ENCODE results near the gene CDA. TPM values are rescaled to one million over a fixed set of nuclear protein-coding genes. Genes with fewer than 3 reads are reported as not detected.

Gene CDA
- total RNA-seq, 1 donor from 2014 or later: 16.0 TPM

DNA sequence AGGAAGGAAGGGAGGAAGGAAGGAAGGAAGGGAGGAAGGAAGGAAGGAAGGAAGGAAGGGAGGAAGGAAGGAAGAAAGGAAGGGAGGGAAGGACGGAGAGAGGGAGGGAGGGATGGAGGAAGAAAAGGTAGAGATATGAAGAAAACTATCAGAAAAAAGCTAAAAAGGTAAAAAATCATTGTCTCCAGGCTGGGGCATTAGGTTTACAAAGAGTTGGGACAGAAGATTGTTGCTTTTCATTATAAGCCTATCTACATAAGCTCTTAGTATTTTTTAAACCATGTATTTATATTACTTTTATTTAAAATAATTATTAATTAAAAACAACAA, 37.2 kb downstream of the CDA start:
- intact Hi-C loops (cut with DNase I): no loop called here
- no peak for DNase-seq (ENCODE audit: extremely low spot score in 2 of 2)
- Histone ChIP-seq H3K9me3 (no peaks in the 10 kb centered on the region), H3K36me3 (no peaks in the 10 kb centered on the region), H3K4me3 (no peak overlapping the region), H3K27ac (no peak overlapping the region), H3K4me1 (no peaks in the 10 kb centered on the region), H3K27me3 (no peaks in the 10 kb centered on the region)
- no peak for TF ChIP-seq POLR2AphosphoS5 (IDR thresholded peaks at IDR 0.05; ENCODE audit: insufficient read depth in 1 of 2, low read depth in 1 of 2)
- no peak for TF ChIP-seq POLR2A (IDR thresholded peaks at IDR 0.05)
- TF ChIP-seq, protein P1, sequence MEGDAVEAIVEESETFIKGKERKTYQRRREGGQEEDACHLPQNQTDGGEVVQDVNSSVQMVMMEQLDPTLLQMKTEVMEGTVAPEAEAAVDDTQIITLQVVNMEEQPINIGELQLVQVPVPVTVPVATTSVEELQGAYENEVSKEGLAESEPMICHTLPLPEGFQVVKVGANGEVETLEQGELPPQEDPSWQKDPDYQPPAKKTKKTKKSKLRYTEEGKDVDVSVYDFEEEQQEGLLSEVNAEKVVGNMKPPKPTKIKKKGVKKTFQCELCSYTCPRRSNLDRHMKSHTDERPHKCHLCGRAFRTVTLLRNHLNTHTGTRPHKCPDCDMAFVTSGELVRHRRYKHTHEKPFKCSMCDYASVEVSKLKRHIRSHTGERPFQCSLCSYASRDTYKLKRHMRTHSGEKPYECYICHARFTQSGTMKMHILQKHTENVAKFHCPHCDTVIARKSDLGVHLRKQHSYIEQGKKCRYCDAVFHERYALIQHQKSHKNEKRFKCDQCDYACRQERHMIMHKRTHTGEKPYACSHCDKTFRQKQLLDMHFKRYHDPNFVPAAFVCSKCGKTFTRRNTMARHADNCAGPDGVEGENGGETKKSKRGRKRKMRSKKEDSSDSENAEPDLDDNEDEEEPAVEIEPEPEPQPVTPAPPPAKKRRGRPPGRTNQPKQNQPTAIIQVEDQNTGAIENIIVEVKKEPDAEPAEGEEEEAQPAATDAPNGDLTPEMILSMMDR (IDR thresholded peaks at IDR 0.05): no peak

GRCh38 chr1:20626524-20626923, 37.6 kb downstream of the CDA start:
- intact Hi-C loops (cut with DNase I): no loop called here
- no peaks in the 10 kb centered on the region for H3K9me3 ChIP-seq
- H3K27me3 ChIP-seq: no peaks in the 10 kb centered on the region
- TF ChIP-seq POLR2AphosphoS5 (IDR thresholded peaks at IDR 0.05; ENCODE audit: insufficient read depth in 1 of 2, low read depth in 1 of 2) (no peak), POLR2A (IDR thresholded peaks at IDR 0.05) (no peak)
- TF ChIP-seq, protein P1 (IDR thresholded peaks at IDR 0.05): no peak
- no peak overlapping the region for H3K27ac ChIP-seq
- no peak overlapping the region for H3K4me3 ChIP-seq
- no peaks in the 10 kb centered on the region for H3K36me3 ChIP-seq
- DNase-seq (ENCODE audit: extremely low spot score in 2 of 2): no peak
- no peaks in the 10 kb centered on the region for H3K4me1 ChIP-seq

DNA sequence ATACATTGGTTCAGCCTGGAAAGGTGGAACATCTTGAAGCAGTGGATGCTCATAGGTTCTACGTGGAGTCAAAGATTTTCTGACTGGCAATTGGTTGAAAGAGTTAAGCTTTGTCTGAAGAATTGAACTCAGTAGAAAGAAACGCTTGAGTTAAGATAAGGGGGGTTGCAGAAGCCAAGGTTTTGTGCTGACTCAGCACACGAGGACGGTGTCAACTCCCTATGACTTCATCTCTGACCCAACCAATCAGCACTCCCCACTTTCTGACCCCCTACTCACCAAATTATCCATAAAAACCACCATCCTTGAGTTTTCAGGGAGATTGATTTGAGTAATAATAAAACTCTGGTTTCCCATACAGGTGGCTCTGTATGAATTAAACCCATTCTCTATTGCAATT, 41.8 kb downstream of the CDA start:
- no peak for TF ChIP-seq POLR2AphosphoS5 (IDR thresholded peaks at IDR 0.05; ENCODE audit: insufficient read depth in 1 of 2, low read depth in 1 of 2)
- no peak for TF ChIP-seq POLR2A (IDR thresholded peaks at IDR 0.05)
- TF ChIP-seq, protein P1 (IDR thresholded peaks at IDR 0.05): no peak

GRCh38 chr1:20632386-20632785, 43.5 kb downstream of the CDA start:
- TF ChIP-seq POLR2AphosphoS5 (IDR thresholded peaks at IDR 0.05; ENCODE audit: insufficient read depth in 1 of 2, low read depth in 1 of 2) (no peak), POLR2A (IDR thresholded peaks at IDR 0.05) (no peak)
- TF ChIP-seq, protein P1 (IDR thresholded peaks at IDR 0.05): no peak
- no peak overlapping the region for H3K4me3 ChIP-seq
- DNase-seq (ENCODE audit: extremely low spot score in 2 of 2): no peak
- H3K36me3 ChIP-seq: no peaks in the 10 kb centered on the region
- intact Hi-C loops (cut with DNase I): no loop called here
- no peaks in the 10 kb centered on the region for H3K27me3 ChIP-seq
- no peak overlapping the region for H3K27ac ChIP-seq
- H3K9me3 ChIP-seq: no peaks in the 10 kb centered on the region
- H3K4me1 ChIP-seq: peaks cover 19% of the 10 kb centered on the region

More for the DNA sequence above, 41.8 kb downstream of the CDA start:
- H3K4me3 ChIP-seq: no peak overlapping the region
- intact Hi-C loops (cut with DNase I): no loop called here
- H3K27ac ChIP-seq: no peak overlapping the region
- no peak for DNase-seq (ENCODE audit: extremely low spot score in 2 of 2)
- H3K36me3 ChIP-seq: no peaks in the 10 kb centered on the region
- no peaks in the 10 kb centered on the region for H3K27me3 ChIP-seq
- peaks cover 17% of the 10 kb centered on the region for H3K4me1 ChIP-seq
- H3K9me3 ChIP-seq: no peaks in the 10 kb centered on the region

DNA sequence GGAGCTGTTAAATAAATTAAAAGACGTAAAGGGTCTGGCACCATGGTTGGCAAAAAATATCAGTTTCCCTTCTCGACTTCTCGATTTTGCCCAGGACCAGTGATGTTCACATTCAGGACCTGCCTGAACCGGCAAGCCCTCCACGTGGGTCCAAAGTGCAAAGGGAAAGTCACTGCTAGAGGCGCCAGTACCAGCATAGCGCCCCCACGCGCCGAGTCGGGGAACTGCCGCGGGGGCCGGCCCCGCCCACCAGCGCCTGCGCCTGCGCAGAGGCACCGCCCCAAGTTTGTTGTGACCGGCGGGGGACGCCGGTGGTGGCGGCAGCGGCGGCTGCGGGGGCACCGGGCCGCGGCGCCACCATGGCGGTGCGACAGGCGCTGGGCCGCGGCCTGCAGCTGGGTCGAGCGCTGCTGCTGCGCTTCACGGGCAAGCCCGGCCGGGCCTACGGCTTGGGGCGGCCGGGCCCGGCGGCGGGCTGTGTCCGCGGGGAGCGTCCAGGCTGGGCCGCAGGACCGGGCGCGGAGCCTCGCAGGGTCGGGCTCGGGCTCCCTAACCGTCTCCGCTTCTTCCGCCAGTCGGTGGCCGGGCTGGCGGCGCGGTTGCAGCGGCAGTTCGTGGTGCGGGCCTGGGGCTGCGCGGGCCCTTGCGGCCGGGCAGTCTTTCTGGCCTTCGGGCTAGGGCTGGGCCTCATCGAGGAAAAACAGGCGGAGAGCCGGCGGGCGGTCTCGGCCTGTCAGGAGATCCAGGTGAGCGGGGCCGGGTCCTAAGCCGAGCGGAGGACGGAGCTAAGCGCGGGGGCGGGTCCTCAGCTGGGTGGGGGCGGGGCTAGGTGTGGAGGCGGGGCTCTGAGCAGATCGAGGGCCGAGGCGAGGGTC, 44.5 kb downstream of the CDA start, which contains the start of gene PINK1:
Gene PINK1 (plus strand): TSS at position 269 of the 875 bp plus-strand sequence. CDS start 91 bp downstream, at position 360.
- H3K27ac ChIP-seq: peak within 1 kb of the TSS; percentile 96
- no peaks in the 10 kb centered on the region for H3K9me3 ChIP-seq
- H3K4me1 ChIP-seq: peaks cover 19% of the 10 kb centered on the region
- no peak for DNase-seq (ENCODE audit: extremely low spot score in 2 of 2)
- peaks cover 0 to 10% of the 10 kb centered on the region in 2 donors for H3K36me3 ChIP-seq
- intact Hi-C loops (cut with DNase I): no loop called here
- H3K4me3 ChIP-seq: peak within 1 kb of the TSS; percentile 90 to 100
- TF ChIP-seq, protein P1 (IDR thresholded peaks at IDR 0.05): peak; percentile 86 to 92 (median 89)
- TF ChIP-seq POLR2A (IDR thresholded peaks at IDR 0.05) (peak in 1 of 2 donors; percentile 78), POLR2AphosphoS5 (IDR thresholded peaks at IDR 0.05; ENCODE audit: insufficient read depth in 1 of 2, low read depth in 1 of 2) (peak in 1 of 2 donors; percentile 41)
- no peaks in the 10 kb centered on the region for H3K27me3 ChIP-seq
